ENCODE results near the gene KCND3. TPM values are rescaled to one million over a fixed set of nuclear protein-coding genes. Genes with fewer than 3 reads are reported as not detected.

KCND3 gene
- total RNA-seq, 1 experiment from 2014 or later, result not detected

DNA sequence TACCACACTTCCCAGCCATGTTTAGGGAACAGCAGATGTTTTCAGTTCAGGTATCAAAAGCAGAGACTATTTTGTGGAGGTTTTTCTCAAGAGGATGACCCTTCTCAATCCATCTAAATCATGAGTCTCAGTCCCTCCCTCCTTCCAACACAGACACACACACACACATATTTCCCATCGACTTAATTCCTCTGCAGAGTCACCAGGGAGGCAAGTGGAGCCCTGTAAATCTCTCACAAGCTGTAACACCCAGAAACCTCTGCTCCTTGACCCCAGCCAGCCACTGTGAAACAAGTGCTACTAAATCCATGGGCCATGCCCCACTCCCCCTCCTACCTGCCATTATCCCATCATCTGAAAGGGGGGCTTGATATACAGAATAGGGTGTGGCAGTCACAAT, 10.6 kb upstream of the KCND3 start:
- TF ChIP-seq, protein P1, sequence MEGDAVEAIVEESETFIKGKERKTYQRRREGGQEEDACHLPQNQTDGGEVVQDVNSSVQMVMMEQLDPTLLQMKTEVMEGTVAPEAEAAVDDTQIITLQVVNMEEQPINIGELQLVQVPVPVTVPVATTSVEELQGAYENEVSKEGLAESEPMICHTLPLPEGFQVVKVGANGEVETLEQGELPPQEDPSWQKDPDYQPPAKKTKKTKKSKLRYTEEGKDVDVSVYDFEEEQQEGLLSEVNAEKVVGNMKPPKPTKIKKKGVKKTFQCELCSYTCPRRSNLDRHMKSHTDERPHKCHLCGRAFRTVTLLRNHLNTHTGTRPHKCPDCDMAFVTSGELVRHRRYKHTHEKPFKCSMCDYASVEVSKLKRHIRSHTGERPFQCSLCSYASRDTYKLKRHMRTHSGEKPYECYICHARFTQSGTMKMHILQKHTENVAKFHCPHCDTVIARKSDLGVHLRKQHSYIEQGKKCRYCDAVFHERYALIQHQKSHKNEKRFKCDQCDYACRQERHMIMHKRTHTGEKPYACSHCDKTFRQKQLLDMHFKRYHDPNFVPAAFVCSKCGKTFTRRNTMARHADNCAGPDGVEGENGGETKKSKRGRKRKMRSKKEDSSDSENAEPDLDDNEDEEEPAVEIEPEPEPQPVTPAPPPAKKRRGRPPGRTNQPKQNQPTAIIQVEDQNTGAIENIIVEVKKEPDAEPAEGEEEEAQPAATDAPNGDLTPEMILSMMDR (IDR thresholded peaks at IDR 0.05; ENCODE audit: unreplicated experiment), result no peak
- Mint-ChIP-seq H3K27me3 (ENCODE audit: insufficient read depth, unreplicated experiment) (peaks cover 64% of the 10 kb centered on the region), H3K36me3 (ENCODE audit: insufficient read depth, unreplicated experiment) (no peaks in the 10 kb centered on the region), H3K9me3 (ENCODE audit: unreplicated experiment) (no peaks in the 10 kb centered on the region), H3K4me3 (ENCODE audit: unreplicated experiment) (no peak overlapping the region), H3K4me1 (ENCODE audit: insufficient read depth, unreplicated experiment) (no peaks in the 10 kb centered on the region), H3K27ac (ENCODE audit: low read depth, unreplicated experiment) (no peak overlapping the region)
- POLR2A ChIA-PET, result no interaction called here
- BruUV-seq (replicated peaks), result no TSS peak
- intact Hi-C loops (cut with micrococcal nuclease), result no loop called here
- no peak for DNase-seq (ENCODE audit: unreplicated experiment)
- CTCF ChIA-PET, result interaction anchor here (1.3 kb wide), 1 partner anchor 7 kb away, joined by 3 read pairs; no protein-coding TSS in a partner anchor

DNA sequence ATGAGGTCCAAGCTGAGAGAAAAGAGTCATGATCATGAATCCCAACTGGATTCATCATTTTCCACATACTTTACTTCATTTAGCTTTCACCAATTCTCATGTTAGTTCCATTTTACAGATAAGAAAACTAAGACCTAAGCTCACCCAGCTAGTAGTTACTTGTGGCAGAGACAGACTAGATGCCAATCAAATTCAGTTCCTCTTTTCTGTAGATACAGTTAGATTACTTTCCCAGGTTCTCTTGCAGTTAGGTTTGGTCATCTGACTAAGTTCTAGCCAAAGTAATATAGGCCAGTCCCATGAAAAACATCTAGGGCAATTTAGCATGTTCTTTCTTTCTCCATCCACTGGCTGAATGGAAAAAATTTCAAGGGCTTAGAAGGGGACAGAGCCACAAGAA, 8.9 kb upstream of the KCND3 start:
- TF ChIP-seq, protein P1 (IDR thresholded peaks at IDR 0.05; ENCODE audit: unreplicated experiment), result no peak
- H3K4me1 Mint-ChIP-seq (ENCODE audit: insufficient read depth, unreplicated experiment), result no peaks in the 10 kb centered on the region
- H3K9me3 Mint-ChIP-seq (ENCODE audit: unreplicated experiment), result no peaks in the 10 kb centered on the region
- no TSS peak for BruUV-seq (replicated peaks)
- no peak overlapping the region for H3K4me3 Mint-ChIP-seq (ENCODE audit: unreplicated experiment)
- intact Hi-C loops (cut with micrococcal nuclease), result no loop called here
- ChIA-PET CTCF (no interaction called here), POLR2A (no interaction called here)
- no peak for DNase-seq (ENCODE audit: unreplicated experiment)
- peaks cover 75% of the 10 kb centered on the region for H3K27me3 Mint-ChIP-seq (ENCODE audit: insufficient read depth, unreplicated experiment)
- no peaks in the 10 kb centered on the region for H3K36me3 Mint-ChIP-seq (ENCODE audit: insufficient read depth, unreplicated experiment)
- no peak overlapping the region for H3K27ac Mint-ChIP-seq (ENCODE audit: low read depth, unreplicated experiment)

DNA sequence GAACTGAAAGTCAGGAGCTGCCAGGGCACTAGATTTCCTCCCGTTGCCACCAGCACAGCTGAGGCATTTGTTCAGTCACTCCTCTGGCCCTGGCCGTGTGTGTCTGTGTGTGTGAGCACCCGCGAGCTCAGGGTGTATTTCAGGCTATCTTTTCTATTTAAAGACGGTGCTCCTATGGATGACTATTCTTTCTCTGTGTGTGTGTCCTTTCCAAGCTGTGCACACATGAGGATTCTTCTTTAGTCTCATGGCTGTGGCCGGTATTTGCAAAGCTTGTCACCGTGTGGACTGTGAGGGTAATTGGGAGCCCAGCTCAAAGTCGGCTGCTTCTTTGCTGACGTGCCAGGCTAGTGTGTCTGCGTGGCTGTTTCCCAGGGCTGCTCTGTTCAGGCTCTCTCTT, 3.0 kb upstream of the KCND3 start:
- peaks cover 17% of the 10 kb centered on the region for H3K4me1 Mint-ChIP-seq (ENCODE audit: insufficient read depth, unreplicated experiment)
- DNase-seq (ENCODE audit: unreplicated experiment), result no peak
- H3K27ac Mint-ChIP-seq (ENCODE audit: low read depth, unreplicated experiment), result no peak overlapping the region
- H3K4me3 Mint-ChIP-seq (ENCODE audit: unreplicated experiment), result no peak overlapping the region
- no peaks in the 10 kb centered on the region for H3K36me3 Mint-ChIP-seq (ENCODE audit: insufficient read depth, unreplicated experiment)
- POLR2A ChIA-PET, result no interaction called here
- TF ChIP-seq, protein P1 (IDR thresholded peaks at IDR 0.05; ENCODE audit: unreplicated experiment), result no peak
- CTCF ChIA-PET, result interaction anchor here (0.6 to 3.2 kb wide), 21 partner anchors 8 to 377 kb away, joined by 3 to 32 read pairs (median 3); no protein-coding TSS in a partner anchor
- intact Hi-C loops (cut with micrococcal nuclease), result no loop called here
- no TSS peak for BruUV-seq (replicated peaks)
- H3K27me3 Mint-ChIP-seq (ENCODE audit: insufficient read depth, unreplicated experiment), result peaks cover 57% of the 10 kb centered on the region
- no peaks in the 10 kb centered on the region for H3K9me3 Mint-ChIP-seq (ENCODE audit: unreplicated experiment)

DNA sequence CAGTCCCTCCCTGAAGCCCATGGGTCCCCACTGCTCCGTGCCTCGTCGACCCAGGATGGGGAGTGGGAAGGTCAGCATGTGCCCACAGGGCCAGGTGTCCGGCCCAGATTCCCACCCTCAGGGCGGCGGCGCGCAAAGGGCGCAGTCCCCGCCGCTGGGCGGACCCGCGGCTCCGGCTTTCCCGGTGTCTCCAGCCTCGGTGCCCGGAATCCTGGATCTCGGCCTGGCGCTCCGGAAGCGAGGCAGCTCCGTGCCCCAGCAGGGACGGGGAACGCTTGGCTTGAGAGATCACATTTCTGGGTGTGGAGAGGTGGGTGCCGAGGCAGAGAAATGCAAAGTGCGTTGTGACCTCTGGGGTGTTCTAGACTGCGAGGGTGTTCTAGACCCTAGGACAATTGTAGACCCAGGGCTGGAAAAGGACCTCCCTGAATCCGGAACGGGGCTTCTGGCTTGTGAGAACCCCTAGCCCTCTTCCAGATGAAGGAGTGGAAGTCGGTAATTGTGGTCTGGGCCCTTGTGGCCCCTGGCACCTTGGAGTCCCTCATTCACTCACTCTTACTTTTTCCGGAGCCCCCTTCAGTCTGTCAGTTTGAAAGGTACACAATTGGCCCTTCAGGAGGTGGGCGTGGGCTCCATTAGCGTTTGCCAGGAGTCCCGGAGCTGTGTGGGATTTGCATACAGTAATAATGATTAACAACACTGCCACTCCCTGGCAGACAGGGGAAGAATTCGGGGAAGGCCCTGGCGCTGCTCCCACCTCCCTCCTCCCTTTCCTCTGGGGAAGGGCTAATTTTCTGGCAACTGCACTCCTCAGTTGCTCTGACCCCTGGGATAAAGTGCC, 1.6 kb upstream of the KCND3 start:
- no TSS peak for BruUV-seq (replicated peaks)
- Mint-ChIP-seq H3K27me3 (ENCODE audit: insufficient read depth, unreplicated experiment) (peaks cover 56% of the 10 kb centered on the region), H3K4me1 (ENCODE audit: insufficient read depth, unreplicated experiment) (peaks cover 17% of the 10 kb centered on the region)

More for the DNA sequence above, 1.6 kb upstream of the KCND3 start:
- POLR2A ChIA-PET, result interaction anchor here (0.6 kb wide), 1 partner anchor 276 kb away, joined by 3 read pairs; no protein-coding TSS in a partner anchor
- intact Hi-C loops (cut with micrococcal nuclease), result loop anchor here (1.0 kb wide), 2 partner anchors 222 to 346 kb away; no protein-coding TSS in a partner anchor
- DNase-seq (ENCODE audit: unreplicated experiment), result peak; percentile 59
- Mint-ChIP-seq H3K27ac (ENCODE audit: low read depth, unreplicated experiment) (no peak overlapping the region), H3K9me3 (ENCODE audit: unreplicated experiment) (no peaks in the 10 kb centered on the region), H3K36me3 (ENCODE audit: insufficient read depth, unreplicated experiment) (no peaks in the 10 kb centered on the region), H3K4me3 (ENCODE audit: unreplicated experiment) (peak overlapping the region; percentile 76)
- CTCF ChIA-PET, result interaction anchor here (0.6 to 3.2 kb wide), 15 partner anchors 10 to 1372 kb away, joined by 3 to 32 read pairs (median 3); no protein-coding TSS in a partner anchor
- TF ChIP-seq, protein P1 (IDR thresholded peaks at IDR 0.05; ENCODE audit: unreplicated experiment), result peak; percentile 34

Data from MCF 10A (cell line).